Fibroblast of peridontal ligament (primary cell): ENCODE results near the gene SAMD4B.
A peak's percentile ranks its signal among the peaks of the same experiment; 100 is the strongest.

ENCODE experiments used
- DNase-seq: peaks from one replicate; pipeline ENCODE4 v3.0.0-alpha.2; 2010; ENCODE audit errors: extremely low read depth

SAMD4B gene

DNA sequence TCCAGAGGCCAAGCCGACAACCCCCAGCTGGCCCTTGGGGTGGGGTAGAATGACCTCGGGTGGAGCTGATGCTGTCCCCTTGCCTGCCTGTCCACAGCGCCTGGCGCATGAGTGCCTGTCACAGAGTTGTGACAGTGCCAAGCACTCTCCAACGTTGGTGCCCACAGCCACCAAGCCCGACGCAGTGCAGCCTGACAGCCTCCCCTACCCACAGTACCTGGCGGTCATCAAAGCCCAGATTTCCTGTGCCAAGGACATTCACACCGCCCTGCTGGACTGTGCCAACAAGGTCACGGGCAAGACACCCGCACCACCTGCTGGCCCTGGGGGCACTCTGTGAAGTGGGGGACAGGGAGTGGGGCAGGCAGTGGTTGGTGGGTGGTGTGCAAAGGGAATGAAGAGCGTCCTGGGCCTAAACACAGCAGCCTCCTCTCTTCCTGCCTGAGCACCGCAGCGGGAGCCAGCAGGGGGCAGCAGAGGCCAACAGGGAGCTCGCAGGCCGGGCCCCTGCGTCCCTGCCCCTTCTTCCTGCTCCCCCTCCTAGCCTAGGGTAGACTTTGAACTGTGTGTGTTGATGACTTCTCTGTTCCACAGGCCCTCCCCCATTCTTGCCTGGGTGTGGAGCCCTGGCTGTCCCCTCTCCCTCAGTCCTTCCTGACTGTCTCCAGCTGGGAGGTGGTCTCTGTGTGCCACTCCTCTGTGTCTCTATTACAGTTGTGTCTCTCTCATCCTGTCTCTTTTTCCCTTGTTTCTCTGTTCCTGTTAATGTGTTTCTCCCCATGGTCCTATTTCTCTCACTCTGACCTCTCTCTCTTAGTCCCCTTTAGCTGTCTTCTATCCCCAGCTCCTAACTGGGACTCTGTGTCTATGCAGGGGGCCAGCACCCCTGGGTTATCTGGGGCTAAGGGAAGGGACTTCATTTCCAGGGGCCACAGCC lies 55.4 kb downstream of the SAMD4B start:
- peak; percentile 75 for DNase-seq

DNA sequence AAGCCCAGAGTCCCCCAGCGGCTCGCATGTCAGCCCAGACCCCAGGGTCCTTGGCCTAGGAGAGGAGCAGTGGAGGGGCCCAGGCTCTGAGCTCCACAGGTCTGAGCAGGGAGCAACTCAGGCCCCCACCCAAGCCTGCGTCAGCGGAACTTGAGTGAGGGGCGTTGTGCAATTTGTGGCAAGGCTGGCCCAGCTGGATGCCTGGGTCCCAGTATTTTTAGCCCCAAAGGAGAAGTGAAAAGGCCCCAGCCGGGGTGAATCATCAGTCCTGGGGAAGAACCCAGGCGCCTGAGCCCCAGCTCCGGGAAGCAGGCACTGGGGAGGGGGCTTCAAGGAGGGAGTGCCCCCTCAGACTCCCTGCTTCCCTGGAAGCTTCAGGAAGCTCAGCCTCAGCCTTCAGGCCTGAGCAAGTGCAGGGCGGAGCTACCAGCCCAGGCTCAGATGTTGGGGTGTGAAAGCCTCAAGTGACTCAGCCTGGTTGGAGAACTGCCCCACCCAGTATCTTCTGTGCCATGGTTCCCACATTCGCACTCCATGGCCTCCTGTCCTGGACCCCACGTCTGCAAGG lies 56.2 kb downstream of the SAMD4B start:
- DNase-seq = peak; percentile 83

DNA sequence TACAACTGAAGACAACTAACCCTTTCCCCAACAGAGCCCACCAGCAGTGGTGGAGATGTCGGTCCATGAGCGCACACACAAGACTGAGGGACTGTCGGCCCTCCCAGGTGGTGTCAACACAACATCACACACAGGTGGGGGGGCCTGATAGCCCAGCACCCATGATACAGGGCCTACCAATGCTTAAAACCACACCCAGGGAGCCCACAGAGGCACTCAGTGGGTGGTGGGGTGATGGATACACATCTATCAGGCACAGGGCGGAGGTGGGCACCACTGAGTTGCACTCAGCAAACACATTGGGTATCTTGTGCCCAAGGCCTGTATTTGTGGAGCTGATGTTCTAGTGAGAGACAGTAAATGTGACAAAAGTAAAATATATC lies 57.4 kb downstream of the SAMD4B start:
- DNase-seq = no peak

DNA sequence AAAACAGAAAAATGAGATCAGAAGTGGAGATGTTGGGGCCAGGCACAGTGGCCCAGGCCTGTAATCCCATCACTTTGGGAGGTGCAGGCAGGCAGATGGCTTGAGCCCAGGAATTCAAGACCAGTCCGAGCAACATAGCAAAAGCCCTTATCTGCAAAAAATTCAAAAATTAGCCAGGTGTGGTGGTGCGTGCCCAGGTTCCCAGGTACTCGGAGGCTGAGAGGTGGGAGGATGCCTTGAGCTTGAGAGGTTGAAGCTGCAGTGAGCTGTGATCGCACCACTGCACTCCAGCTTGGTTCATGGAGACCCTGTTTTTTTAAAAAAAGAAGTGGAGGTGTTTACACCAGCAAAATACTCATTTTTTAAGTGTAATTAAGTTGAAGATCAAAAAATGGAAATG lies 57.8 kb downstream of the SAMD4B start:
- no peak for DNase-seq

DNA sequence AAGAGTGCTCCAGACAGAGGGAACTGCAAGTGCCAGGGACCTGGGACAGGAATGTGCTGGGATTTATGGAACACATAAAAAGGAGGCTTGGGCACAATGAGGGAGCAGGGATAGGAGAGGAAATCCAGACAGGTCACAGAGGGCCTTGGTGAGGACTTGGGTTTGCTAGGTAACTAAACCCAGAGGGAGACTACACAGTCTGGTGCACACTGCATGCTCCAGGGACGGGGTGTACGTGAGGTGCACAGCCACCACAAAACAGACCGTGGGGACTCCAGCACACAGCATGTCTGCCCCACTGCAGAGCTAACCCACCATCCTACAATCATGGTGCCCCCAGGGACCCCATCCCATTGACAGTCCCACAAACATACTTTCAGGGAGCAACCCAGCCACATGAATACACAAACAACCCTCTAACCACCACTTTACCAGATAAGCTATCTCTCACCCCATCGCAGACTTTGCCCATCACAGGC lies 58.9 kb downstream of the SAMD4B start:
- DNase-seq = no peak

DNA sequence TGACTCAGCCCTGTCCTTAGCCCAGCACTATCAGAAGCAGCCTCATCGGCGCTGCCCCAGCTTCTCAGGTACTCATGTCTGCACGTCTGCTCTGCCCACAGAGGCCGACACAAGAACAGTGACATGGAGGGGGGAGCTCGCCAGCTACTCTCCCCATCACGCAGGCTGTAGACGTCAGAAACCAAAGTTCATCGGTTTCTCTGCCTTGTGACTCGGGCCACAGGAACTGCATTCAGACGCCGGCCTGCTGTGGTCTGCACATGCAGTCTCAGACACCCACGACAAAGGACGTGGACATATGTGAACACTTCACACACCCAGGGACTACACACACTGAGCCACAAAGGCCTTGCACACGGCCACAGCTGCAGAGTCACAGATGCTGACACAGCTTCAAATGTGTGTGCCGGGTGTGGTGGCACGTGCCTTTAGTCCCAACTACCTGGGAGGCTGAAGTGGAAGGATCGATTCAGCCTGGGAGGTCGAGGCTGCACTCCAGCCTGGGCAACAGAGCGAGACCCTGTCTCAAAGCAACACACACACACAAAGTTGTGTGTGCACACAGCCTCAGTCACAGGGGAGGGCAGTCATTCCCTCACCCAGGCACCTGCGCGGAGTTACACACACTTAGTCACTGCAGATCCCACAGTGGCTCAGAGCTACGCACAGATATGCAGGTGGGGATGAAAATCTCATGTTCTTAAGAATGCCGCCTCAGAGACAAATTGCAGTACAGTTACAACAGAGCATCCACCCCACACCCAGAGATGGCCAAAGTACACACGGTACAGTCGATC lies 59.5 kb downstream of the SAMD4B start:
- DNase-seq = peak; percentile 56

DNA sequence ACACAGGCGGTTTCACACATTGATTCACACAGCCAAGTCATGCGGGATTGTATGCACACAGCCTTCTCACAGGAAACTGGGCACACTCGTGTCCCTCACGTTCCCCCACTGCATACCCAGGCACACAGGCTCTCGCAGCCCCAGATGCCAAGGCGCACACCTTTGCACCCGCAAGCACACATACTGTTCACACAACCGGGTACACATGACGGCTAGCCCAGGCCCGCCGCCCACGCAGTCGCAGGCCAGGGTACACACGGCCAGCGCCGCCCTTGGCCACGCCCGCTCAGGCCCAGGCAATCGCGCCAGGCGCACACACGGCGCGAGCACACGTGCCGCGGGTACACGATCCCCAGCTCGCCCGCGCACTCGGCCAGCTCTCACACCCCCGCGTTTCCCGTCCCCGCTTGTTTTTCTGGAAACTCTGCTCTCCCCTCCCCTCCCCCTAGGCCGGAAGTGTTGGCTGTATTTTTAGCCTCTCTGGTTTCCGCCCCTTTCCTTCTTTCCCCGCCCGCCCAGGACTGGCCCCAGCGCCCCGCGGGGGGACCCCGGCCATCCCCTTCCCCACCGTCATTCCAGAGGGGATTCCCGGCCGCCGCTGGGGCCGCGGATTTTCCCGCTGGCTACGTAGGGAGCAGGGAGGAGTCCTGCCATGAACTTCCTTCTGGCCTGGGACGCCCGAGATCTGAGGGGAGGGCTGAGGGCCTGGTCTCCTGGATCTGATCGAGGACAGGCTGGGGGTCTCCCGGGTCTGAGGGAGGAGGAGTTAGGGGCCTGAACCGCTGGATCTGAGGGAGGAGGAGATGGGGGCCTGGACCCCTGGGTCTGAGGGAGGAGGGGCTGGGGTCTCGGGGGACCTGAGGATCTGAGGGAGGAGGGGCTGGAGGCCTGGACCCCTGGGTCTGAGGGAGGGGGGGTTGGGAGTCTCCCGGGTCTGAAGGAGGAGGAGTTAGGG lies 60.4 kb downstream of the SAMD4B start:
- peak; percentile 87 for DNase-seq

DNA sequence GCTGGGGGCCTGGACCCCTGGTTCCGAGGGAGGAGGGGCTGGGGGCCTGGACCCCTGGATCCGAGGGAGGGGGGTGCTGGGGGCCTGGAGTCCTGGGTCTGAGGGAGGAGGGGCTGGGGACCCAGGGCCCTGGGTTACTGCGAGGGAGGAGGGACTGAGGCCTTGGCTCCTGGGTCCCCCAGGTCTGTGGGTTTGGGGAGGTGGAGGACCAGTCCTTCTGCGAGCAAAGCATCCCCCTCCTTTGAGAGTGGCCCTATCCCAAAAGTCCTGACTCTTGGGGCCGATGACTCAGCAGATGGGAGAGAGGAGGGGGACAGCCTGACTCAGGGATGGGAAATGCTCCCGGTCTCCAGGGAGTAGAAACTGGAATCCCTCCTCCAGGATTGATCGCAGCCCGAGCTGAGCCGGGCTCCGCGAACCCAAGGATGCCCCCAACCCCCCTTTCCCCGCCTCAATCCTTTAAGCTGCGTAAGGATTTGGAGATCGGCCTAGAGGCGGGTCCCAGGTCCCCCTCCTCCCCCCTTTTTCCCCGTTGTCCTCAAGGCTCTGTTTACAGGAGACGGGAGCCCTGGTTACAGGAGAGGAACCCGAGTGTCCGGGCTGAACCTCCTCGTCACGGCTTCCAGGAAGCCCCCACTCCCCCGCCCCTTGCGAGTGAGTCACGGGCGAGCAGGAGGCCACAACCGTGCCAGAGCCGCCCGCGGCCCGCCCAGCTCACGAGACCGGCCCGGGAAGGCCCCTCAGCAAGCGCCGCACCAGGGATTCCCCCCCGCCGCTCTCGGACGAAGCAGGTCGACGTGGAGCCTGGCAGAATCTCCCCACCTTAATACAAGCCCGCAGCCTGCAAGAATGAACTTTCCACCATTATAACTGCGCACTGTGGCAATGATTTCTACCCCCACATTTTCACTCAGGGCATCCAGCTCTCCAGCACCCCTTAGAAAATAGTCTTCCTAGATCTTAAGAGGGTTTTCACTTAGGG lies 61.4 kb downstream of the SAMD4B start:
- DNase-seq = peak; percentile 100

DNA sequence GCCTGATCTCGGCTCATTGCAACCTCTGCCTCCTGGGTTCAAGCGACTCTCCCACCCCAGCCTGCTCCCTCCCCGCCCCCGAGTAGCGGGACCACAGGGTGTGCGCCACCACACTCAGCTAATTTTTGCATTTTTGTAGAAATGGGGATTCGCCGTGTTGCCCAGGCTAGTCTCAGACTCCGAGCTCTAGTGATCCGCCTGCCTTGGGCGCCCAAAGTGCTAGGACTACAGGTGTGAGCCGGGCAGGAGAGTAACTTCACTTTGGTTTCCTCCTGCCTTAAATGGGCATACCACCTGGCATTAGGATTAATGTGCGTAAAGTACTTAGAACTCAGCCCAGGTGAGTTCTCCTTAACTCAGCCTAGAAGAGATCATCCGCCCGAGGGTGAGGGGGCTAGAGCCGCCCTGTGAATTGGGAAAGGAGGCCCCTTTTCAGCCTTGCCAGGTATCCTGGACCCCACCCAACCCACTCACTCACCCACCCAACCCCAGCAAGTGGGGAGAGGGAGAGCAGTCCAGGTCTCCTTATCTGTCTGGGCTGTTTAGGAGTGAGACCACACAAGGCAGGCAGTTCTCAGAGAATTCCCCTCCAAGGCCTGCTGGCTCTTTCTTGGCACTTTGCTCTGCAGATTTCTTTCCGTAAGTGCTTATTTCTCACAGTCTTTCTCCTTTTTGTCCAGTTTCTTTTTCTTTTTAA lies 63.2 kb downstream of the SAMD4B start:
- peak; percentile 23 for DNase-seq

DNA sequence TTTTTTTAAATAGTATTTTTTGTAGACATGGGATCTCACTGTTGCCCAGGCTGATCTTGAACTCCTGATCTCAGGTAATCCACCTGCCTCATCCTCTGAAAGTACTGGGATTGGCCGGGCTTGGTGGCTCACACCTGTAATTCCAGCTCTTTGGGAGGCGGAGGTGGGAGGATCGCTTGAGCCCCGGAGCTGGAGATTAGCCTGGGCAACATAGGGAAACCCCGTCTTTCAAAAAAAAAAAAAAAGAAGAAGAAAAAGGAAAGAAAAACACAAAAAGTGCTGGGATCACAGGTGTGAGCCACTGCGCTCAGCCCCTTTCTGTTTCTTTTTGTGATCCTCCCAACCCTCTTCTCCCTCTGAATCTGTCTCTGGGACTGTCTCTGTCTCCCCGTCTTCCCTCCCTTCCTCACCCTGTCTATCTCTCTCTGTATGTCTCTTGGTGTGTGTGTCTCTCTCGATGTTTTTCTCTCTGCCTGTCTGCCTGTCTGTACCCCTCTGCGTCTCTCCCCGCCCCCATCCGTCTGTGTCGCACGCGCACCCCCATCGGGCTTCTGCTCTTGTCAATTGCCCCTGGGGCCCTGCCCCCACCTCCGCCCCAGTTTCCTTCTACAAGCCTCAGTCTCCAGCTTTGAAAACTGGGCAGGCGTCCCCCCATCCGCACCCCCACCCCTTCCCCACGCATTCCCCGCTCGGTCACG lies 63.9 kb downstream of the SAMD4B start:
- no peak for DNase-seq

DNA sequence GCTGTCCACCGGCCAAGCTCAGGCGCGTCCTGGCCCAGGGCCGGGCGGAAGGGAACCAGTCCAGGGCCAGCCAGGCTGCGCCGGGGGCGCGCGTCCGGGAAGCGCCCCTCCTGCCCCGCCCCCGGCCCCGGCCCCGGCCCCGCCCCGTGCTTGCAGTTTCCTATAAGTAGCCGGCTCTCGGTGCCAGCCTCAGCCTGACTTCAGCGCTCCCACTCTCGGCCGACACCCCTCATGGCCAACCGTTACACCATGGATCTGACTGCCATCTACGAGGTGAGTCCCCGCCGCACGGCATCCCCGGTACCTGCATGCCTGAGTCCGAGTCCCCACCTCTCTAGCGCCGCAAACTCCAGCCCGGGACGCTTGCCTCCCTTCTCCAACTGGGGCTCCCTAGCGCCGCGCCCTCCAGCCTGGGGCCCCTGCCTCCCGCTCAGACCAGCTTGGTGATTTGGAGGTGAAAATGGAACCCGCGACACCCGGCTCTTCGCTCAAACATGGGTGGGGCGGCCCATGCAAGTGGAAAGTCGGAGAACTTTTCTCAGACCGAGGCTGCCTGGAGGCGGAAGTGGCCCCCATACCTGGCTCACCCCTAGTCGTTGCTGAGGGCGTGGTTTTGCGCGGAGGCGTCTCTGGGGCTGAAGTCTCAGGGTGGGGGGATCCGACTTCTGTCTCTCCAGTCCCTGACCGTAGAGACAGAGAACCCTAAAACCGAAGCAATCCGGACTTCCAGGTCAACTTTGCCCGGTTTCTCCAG lies 64.6 kb downstream of the SAMD4B start, which contains the start of gene ZFP36:
Gene ZFP36, plus strand, starts transcription at position 192 of the 754 bp plus-strand sequence. Its CDS starts 58 bp downstream, at position 250.
- peak; percentile 89 for DNase-seq

DNA sequence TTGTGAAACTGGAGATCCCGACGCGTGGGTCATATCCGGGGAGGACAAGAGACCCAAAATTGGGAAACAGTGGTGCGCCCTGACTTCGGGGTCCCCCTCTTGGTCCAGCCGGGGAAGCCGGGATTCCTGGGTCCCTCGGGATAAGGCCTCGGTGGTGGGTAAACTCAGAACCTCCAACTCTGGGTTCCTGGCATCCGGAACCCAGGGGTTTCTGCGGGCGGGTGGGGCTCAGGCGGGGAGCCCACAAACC lies 65.1 kb downstream of the SAMD4B start:
- no peak for DNase-seq

DNA sequence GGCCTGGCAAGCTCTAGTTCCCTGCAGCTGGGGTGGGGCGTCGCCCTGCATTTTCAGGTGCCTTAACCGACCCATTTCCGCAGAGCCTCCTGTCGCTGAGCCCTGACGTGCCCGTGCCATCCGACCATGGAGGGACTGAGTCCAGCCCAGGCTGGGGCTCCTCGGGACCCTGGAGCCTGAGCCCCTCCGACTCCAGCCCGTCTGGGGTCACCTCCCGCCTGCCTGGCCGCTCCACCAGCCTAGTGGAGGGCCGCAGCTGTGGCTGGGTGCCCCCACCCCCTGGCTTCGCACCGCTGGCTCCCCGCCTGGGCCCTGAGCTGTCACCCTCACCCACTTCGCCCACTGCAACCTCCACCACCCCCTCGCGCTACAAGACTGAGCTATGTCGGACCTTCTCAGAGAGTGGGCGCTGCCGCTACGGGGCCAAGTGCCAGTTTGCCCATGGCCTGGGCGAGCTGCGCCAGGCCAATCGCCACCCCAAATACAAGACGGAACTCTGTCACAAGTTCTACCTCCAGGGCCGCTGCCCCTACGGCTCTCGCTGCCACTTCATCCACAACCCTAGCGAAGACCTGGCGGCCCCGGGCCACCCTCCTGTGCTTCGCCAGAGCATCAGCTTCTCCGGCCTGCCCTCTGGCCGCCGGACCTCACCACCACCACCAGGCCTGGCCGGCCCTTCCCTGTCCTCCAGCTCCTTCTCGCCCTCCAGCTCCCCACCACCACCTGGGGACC lies 65.6 kb downstream of the SAMD4B start:
- DNase-seq = peak; percentile 35

DNA sequence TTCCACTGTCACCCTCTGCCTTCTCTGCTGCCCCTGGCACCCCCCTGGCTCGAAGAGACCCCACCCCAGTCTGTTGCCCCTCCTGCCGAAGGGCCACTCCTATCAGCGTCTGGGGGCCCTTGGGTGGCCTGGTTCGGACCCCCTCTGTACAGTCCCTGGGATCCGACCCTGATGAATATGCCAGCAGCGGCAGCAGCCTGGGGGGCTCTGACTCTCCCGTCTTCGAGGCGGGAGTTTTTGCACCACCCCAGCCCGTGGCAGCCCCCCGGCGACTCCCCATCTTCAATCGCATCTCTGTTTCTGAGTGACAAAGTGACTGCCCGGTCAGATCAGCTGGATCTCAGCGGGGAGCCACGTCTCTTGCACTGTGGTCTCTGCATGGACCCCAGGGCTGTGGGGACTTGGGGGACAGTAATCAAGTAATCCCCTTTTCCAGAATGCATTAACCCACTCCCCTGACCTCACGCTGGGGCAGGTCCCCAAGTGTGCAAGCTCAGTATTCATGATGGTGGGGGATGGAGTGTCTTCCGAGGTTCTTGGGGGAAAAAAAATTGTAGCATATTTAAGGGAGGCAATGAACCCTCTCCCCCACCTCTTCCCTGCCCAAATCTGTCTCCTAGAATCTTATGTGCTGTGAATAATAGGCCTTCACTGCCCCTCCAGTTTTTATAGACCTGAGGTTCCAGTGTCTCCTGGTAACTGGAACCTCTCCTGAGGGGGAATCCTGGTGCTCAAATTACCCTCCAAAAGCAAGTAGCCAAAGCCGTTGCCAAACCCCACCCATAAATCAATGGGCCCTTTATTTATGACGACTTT lies 66.4 kb downstream of the SAMD4B start:
- peak; percentile 41 for DNase-seq

DNA sequence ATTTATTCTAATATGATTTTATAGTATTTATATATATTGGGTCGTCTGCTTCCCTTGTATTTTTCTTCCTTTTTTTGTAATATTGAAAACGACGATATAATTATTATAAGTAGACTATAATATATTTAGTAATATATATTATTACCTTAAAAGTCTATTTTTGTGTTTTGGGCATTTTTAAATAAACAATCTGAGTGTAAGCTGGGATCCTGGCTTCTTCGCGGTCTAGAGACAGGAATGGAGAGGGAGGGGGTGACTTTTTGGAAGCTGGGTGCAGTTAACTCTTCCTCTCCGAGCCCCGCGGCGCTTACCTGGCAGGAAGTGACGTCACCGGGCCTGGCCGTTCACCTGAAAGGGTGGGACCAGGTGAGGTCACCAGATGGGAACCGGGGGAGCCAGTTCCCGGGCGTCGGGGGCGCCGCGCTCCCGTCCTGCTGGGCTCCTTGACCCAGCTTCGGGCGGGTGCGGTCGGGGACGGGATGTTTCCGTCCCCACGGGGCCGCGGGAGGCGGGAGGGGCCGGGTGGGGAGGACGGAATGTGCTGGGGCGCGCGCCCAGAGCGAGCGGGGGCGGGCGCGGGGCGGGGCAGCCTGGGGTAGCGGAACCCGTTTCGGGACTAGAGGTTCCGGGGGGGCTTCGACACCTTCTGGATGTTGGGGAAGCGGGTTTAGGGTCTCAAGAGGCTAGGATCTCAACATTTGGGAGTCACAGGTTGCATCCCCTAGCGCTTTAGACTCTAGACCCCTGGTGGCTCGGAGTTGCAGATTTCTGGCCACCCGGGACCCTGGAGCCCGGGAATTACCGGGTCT lies 67.2 kb downstream of the SAMD4B start:
- no peak for DNase-seq
